Vagina (tissue), 2 donors: ENCODE results near the gene ZNF689.

ENCODE experiments used
- POLR2A ChIP-seq, 2 donors: fragments of 450-650 bp; IDR thresholded peaks; one replicate each; pipeline ENCODE4 v1.6.1; 2017; ENCODE audit warnings: antibody characterized with exemption in 2 of 2, mild to moderate bottlenecking in 2 of 2, moderate library complexity in 2 of 2
- POLR2AphosphoS5 ChIP-seq, 2 donors: sonication (generic); formaldehyde crosslinking; IDR thresholded peaks; one replicate each; pipeline ENCODE4 v1.9.0; 2017; ENCODE audit warnings: antibody characterized with exemption in 2 of 2, mild to moderate bottlenecking in 2 of 2, low read depth in 1 of 2; ENCODE audit not compliant: insufficient read depth in 1 of 2

DNA sequence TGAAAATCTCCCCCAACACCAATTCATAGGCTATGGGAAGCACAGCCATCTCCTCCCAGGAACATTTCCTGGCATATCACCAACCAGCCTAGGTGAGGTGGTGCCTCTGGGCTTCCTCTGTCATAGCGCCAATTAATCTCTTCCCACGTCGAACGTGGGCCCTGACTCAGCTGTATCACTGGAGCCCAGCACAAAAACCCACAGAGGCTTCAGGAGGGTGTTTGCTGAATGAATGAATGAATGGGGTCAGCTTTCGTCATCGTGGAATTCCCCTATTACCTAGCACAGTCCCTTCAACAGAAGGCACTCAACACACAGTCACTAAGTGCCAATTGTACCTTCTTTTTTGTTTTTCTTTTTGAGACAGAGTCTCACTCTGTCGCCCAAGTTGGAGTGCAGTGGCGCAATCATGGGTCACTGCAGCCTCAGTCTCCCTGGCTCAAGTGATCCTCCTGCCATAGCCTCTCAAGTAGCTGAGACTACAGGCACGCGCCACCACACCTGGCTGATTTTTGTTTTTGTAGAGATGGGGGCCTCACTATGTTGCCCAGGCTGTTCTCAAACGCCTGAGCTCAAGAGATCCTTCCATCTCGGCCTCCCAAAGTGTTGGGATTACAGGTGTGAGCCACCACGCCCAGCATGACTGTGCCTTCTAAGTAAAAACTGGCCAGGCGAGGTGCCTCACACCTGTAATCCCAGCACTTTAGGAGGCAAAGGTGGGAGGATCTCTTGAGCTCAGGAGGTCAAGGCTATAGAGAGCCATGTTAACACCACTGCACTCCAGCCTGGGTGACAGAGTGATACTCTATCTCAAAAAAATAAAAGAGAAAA lies 42.8 kb downstream of the ZNF689 start:
- TF ChIP-seq POLR2A (IDR thresholded peaks at IDR 0.05) (no peak), POLR2AphosphoS5 (IDR thresholded peaks at IDR 0.05; ENCODE audit: insufficient read depth in 1 of 2, low read depth in 1 of 2) (no peak)
